Mammary epithelial cell (primary cell): Measurements from ENCODE around the gene AHRR.

ENCODE experiments used
- CTCF ChIP-seq, 2 donors: IDR thresholded peaks in 1 of 2; conservative IDR thresholded peaks in 1 of 2; 2 replicates each; pipeline ENCODE4 v1.5.1; 2011 to 2012; ENCODE audit warnings: inconsistent platforms in 2 of 2, low read length in 2 of 2, mild to moderate bottlenecking in 2 of 2, control low read depth in 1 of 2, low read depth in 1 of 2; ENCODE audit not compliant: insufficient read depth in 1 of 2; ENCODE audit errors: extremely low read depth in 1 of 2
- EZH2 ChIP-seq: IDR thresholded peaks from 2 replicates; pipeline ENCODE4 v1.6.1; 2012; ENCODE audit warnings: low read length, inconsistent platforms, borderline replicate concordance

GRCh38 chr5:457195-457961 is 135.9 kb downstream of the AHRR start:
- TF ChIP-seq CTCF (conservative IDR thresholded peaks at IDR 0.05 in 1 of 2, IDR thresholded peaks at IDR 0.05 in 1 of 2; ENCODE audit: extremely low read depth in 1 of 2, insufficient read depth in 1 of 2, low read depth in 1 of 2, low read length in 2 of 2) (no peak), EZH2 (no peak)
